ENCODE data around the gene MYBPC1. TPM values are rescaled to one million over a fixed set of nuclear protein-coding genes. Genes with fewer than 3 reads are reported as not detected.

The MYBPC1 gene
- total and polyA plus RNA-seq, 9 of the 15 experiments (the other 6 are each of a cell fraction or from before 2014, with no cell fraction given), result not detected

DNA sequence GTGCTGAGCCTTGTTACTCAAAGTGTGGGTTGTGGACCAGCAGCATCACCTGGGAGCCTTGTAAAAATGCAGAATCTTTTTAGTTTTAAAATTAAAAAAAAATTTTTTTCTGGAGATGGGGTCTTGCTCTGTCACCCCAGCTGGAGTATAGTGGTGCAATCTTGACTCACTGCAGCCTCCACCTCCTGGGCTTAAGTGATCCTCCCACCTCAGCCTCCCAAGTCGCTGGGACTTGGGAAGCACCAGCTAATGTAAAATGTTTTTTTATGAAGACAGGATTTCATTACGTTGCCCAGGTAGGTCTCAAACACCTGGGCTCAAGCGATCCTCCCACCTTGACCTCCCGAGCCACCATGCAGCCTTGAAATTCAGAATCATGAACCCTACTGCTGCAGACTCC lies 14.4 kb downstream of the MYBPC1 start:
- intact Hi-C loops (cut with micrococcal nuclease), result no loop called here
- Histone ChIP-seq H4K20me1 (replicated peaks; ENCODE audit: control insufficient read depth, insufficient read depth, low read length) (no peaks in the 10 kb centered on the region), H2AFZ (ENCODE audit: low read depth, low read length) (no peak overlapping the region), H3K79me2 (ENCODE audit: control insufficient read depth, insufficient read depth, low read length) (no peaks in the 10 kb centered on the region), H3K27me3 (ENCODE audit: control insufficient read depth in 2 of 2, insufficient read depth in 2 of 2, low read length in 2 of 2) (peaks cover 8 to 33% of the 10 kb centered on the region in 2 experiments; a peak in 4 of 5 replicates), H3K4me2 (ENCODE audit: insufficient read depth, low read length) (no peak overlapping the region), H3K9ac (ENCODE audit: insufficient read depth in 1 of 2, low read depth in 2 of 2, low read length in 2 of 2) (no peak overlapping the region), H3K36me3 (ENCODE audit: control insufficient read depth, insufficient read depth, low read length) (no peaks in the 10 kb centered on the region), H3K4me3 (no peak overlapping the region), H3K27ac (ENCODE audit: extremely low read depth, low read depth, low read length) (no peak overlapping the region), H3K4me1 (replicated peaks in 1 of 2; ENCODE audit: control insufficient read depth in 2 of 2, insufficient read depth in 2 of 2, low read length in 2 of 2) (no peaks in the 10 kb centered on the region), H3K9me1 (ENCODE audit: control insufficient read depth, insufficient read depth, low read length) (no peaks in the 10 kb centered on the region), H3K9me3 (replicated peaks; ENCODE audit: control insufficient read depth, insufficient read depth, low read depth, low read length) (no peaks in the 10 kb centered on the region)
- FAIRE-seq (no peak), ATAC-seq (no peak), DNase-seq (ENCODE audit: extremely low read depth in 1 of 4, low spot score in 3 of 4) (no peak)
- POLR2A ChIA-PET, result no interaction called here
- no TSS peak for BruUV-seq (replicated peaks)
- CTCF ChIA-PET (ENCODE audit: low intra/inter-chr PET ratio), result no interaction called here
- in situ Hi-C loops (cut with MboI), result no loop called here
- no peak for TF ChIP-seq NFXL1 (CRISPR knock-in tag; IDR thresholded peaks at IDR 0.05)
- TF ChIP-seq PRMT5 (CRISPR knock-in tag; IDR thresholded peaks at IDR 0.05), result no peak
- TF ChIP-seq NFIX (CRISPR knock-in tag; IDR thresholded peaks at IDR 0.05; ENCODE audit: low read depth), result no peak
- no peak for TF ChIP-seq WHSC1 (IDR thresholded peaks at IDR 0.05; ENCODE audit: low read length)
- TF ChIP-seq NEUROD1 (IDR thresholded peaks at IDR 0.05; ENCODE audit: borderline replicate concordance, low read depth, low read length, partially characterized antibody), result no peak
- TF ChIP-seq ZFPM2 (CRISPR knock-in tag; IDR thresholded peaks at IDR 0.05), result no peak
- TF ChIP-seq ZNF717 (CRISPR knock-in tag; IDR thresholded peaks at IDR 0.05), result no peak
- TF ChIP-seq POLR2G (IDR thresholded peaks at IDR 0.05; ENCODE audit: low read depth, low read length), result no peak
- TF ChIP-seq, protein P1, sequence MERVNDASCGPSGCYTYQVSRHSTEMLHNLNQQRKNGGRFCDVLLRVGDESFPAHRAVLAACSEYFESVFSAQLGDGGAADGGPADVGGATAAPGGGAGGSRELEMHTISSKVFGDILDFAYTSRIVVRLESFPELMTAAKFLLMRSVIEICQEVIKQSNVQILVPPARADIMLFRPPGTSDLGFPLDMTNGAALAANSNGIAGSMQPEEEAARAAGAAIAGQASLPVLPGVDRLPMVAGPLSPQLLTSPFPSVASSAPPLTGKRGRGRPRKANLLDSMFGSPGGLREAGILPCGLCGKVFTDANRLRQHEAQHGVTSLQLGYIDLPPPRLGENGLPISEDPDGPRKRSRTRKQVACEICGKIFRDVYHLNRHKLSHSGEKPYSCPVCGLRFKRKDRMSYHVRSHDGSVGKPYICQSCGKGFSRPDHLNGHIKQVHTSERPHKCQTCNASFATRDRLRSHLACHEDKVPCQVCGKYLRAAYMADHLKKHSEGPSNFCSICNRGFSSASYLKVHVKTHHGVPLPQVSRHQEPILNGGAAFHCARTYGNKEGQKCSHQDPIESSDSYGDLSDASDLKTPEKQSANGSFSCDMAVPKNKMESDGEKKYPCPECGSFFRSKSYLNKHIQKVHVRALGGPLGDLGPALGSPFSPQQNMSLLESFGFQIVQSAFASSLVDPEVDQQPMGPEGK (CRISPR knock-in tag; IDR thresholded peaks at IDR 0.05; ENCODE audit: borderline replicate concordance), result no peak
- WGBS (ENCODE audit: insufficient coverage, low coverage, missing lambda C conversion rate), result 0% methylated on average over 4 of the region's 4 CpGs

Data from K562 (cell line).